ENCODE results near the gene CHD2. TPM values are rescaled to one million over a fixed set of nuclear protein-coding genes. Genes with fewer than 3 reads are reported as not detected.
"Not testable (repeated sequence)": the region's sequence is repeated elsewhere in the genome, so short reads cannot be mapped to it uniquely, and the experiment has no call there.

The CHD2 gene
- total RNA-seq, 1 donor from 2014 or later = 93.4 TPM

GRCh38 chr15:93030430-93031102, 130.4 kb downstream of the CHD2 start:
- TF ChIP-seq, protein P1, sequence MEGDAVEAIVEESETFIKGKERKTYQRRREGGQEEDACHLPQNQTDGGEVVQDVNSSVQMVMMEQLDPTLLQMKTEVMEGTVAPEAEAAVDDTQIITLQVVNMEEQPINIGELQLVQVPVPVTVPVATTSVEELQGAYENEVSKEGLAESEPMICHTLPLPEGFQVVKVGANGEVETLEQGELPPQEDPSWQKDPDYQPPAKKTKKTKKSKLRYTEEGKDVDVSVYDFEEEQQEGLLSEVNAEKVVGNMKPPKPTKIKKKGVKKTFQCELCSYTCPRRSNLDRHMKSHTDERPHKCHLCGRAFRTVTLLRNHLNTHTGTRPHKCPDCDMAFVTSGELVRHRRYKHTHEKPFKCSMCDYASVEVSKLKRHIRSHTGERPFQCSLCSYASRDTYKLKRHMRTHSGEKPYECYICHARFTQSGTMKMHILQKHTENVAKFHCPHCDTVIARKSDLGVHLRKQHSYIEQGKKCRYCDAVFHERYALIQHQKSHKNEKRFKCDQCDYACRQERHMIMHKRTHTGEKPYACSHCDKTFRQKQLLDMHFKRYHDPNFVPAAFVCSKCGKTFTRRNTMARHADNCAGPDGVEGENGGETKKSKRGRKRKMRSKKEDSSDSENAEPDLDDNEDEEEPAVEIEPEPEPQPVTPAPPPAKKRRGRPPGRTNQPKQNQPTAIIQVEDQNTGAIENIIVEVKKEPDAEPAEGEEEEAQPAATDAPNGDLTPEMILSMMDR (conservative IDR thresholded peaks at IDR 0.05) = peak; percentile 90
- Mint-ChIP-seq H3K4me3 (peak overlapping the region; percentile 81), H3K9me3 (peaks cover 2% of the 10 kb centered on the region), H3K36me3 (ENCODE audit: low read depth) (peaks cover 21% of the 10 kb centered on the region), H3K4me1 (peaks cover 49% of the 10 kb centered on the region), H3K27me3 (ENCODE audit: low read depth) (peaks cover 29% of the 10 kb centered on the region), H3K27ac (ENCODE audit: unreplicated experiment) (peak overlapping the region; percentile 96)
- peak; percentile 79 for DNase-seq (ENCODE audit: low read depth, low spot score)

GRCh38 chr15:93031103-93031464, 131.0 kb downstream of the CHD2 start:
- H3K4me3 Mint-ChIP-seq = peak overlapping the region; percentile 69
- peak overlapping the region; percentile 75 for H3K27ac Mint-ChIP-seq (ENCODE audit: unreplicated experiment)
- peaks cover 2% of the 10 kb centered on the region for H3K9me3 Mint-ChIP-seq
- TF ChIP-seq, protein P1 (conservative IDR thresholded peaks at IDR 0.05) = no peak
- no peak for DNase-seq (ENCODE audit: low read depth, low spot score)
- peaks cover 21% of the 10 kb centered on the region for H3K36me3 Mint-ChIP-seq (ENCODE audit: low read depth)
- peaks cover 53% of the 10 kb centered on the region for H3K4me1 Mint-ChIP-seq
- peaks cover 33% of the 10 kb centered on the region for H3K27me3 Mint-ChIP-seq (ENCODE audit: low read depth)

DNA sequence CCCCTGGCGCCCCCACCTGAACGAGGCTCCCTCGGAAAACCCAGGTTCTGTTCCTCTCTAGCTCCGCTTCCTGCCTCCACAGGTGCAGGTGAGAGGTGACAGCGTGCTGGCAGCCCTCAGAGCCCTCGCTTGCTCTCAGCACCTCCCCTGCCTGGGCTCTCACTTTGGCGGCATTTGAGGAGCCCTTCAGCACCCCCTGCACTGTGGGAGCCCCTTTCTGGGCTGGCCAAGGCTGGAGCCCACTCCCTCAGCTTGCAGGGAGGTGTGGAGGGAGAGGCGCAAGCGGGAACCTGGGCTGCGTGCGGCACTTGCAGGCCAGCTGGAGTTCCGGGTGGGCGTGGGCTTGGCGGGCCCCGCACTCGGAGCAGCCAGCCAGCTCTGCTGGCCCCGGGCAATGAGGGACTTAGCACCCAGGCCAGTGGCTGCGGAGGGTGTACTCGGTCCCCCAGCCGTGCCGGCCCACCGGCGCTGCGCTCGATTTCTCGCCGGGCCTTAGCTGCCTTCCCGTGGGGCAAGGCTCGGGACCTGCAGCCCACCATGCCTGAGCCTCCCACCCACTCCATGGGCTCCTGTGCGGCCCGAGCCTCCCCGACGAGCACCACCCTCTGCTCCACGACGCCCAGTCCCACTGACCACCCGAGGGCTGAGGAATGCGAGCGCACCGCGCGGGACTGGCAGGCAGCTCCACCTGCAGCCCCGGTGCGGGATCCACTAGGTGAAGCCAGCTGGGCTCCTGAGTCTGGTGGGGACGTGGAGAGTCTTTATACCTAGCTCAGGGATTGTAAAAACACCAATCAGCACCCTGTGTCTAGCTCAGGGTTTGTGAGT, 131.6 kb downstream of the CHD2 start:
- H3K4me1 Mint-ChIP-seq = peaks cover 56% of the 10 kb centered on the region
- DNase-seq (ENCODE audit: low read depth, low spot score); H3K9me3 Mint-ChIP-seq: not testable (repeated sequence)
- H3K4me3 Mint-ChIP-seq = peak overlapping the region; percentile 69
- peaks cover 34% of the 10 kb centered on the region for H3K27me3 Mint-ChIP-seq (ENCODE audit: low read depth)
- H3K36me3 Mint-ChIP-seq (ENCODE audit: low read depth) = peaks cover 19% of the 10 kb centered on the region
- peak overlapping the region; percentile 75 for H3K27ac Mint-ChIP-seq (ENCODE audit: unreplicated experiment)

DNA sequence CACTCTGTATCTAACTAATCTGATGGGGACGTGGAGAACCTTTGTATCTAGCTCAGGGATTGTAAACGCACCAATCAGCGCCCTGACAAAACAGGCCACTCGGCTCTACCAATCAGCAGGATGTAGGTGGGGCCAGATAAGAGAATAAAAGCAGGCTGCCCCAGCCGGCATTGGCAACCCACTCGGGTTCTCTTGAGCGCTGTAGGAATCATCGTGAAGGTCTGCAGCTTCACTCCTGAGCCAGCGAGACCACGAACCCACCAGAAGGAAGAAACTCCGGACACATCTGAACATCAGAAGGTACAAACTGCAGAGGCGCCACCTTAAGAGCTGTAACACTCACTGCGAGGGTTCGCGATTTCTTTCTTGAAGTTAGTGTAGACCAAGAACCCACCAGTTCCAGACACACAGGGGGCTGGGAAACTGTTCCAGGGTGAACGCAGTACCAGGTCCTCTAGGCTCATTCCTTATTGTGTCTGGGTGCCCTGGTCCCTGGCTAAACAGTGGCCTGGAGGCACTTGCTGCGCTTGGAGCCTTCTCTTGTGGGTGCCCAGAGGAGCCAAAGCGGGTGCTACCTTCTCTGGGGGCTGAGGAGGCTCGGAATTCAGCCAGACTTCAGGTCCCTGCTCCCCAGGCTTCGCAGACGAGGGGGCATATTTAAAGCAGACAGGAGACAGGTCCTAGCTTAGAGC, 132.5 kb downstream of the CHD2 start:
- H3K9me3 Mint-ChIP-seq; DNase-seq (ENCODE audit: low read depth, low spot score): not testable (repeated sequence)
- Mint-ChIP-seq H3K4me1 (peaks cover 63% of the 10 kb centered on the region), H3K4me3 (peak overlapping the region; percentile 66), H3K27ac (ENCODE audit: unreplicated experiment) (peak overlapping the region; percentile 62), H3K27me3 (ENCODE audit: low read depth) (peaks cover 42% of the 10 kb centered on the region), H3K36me3 (ENCODE audit: low read depth) (peaks cover 20% of the 10 kb centered on the region)

- Mint-ChIP-seq H3K27me3 (ENCODE audit: low read depth) (peaks cover 47% of the 10 kb centered on the region), H3K4me1 (peaks cover 69% of the 10 kb centered on the region), H3K27ac (ENCODE audit: unreplicated experiment) (peak overlapping the region; percentile 66), H3K4me3 (peak overlapping the region; percentile 58), H3K9me3 (peaks cover 2% of the 10 kb centered on the region), H3K36me3 (ENCODE audit: low read depth) (peaks cover 19% of the 10 kb centered on the region)
- no peak for DNase-seq (ENCODE audit: low read depth, low spot score)
- TF ChIP-seq, protein P1 (conservative IDR thresholded peaks at IDR 0.05) = no peak
These were observed 133.4 kb downstream of the CHD2 start for GRCh38 chr15:93033434-93034045.

- Mint-ChIP-seq H3K9me3 (peaks cover 2% of the 10 kb centered on the region), H3K4me3 (peak overlapping the region; percentile 58), H3K27ac (ENCODE audit: unreplicated experiment) (peak overlapping the region; percentile 86), H3K4me1 (peaks cover 66% of the 10 kb centered on the region), H3K27me3 (ENCODE audit: low read depth) (peaks cover 51% of the 10 kb centered on the region), H3K36me3 (ENCODE audit: low read depth) (peaks cover 20% of the 10 kb centered on the region)
- TF ChIP-seq, protein P1 (conservative IDR thresholded peaks at IDR 0.05) = no peak
- no peak for DNase-seq (ENCODE audit: low read depth, low spot score)
These were observed 134.4 kb downstream of the CHD2 start for GRCh38 chr15:93034512-93034911.

Data from neural crest cell (in vitro differentiated cells).